Transverse colon (tissue), 3 donors: ENCODE results near the gene FANCI.

Experiments used
- POLR2A ChIP-seq: fragments of 450-650 bp; IDR thresholded peaks from one replicate; pipeline ENCODE4 v1.6.1; 2016; ENCODE audit warnings: antibody characterized with exemption, mild to moderate bottlenecking, moderate library complexity
- TF ChIP-seq, protein P1 (sequence below), 5 experiments: fragments of 200-600 bp in 3 of 5; fragments of 450-650 bp in 2 of 5; sonication (generic) in 3 of 5; IDR thresholded peaks; 1 replicate in 2 of 5; 2 replicates in 3 of 5; pipeline ENCODE4 v1.5.1; 2016 to 2017; ENCODE audit warnings: antibody characterized with exemption in 5 of 5, inconsistent platforms in 3 of 5, mild to moderate bottlenecking in 2 of 5, moderate library complexity in 1 of 5

DNA sequence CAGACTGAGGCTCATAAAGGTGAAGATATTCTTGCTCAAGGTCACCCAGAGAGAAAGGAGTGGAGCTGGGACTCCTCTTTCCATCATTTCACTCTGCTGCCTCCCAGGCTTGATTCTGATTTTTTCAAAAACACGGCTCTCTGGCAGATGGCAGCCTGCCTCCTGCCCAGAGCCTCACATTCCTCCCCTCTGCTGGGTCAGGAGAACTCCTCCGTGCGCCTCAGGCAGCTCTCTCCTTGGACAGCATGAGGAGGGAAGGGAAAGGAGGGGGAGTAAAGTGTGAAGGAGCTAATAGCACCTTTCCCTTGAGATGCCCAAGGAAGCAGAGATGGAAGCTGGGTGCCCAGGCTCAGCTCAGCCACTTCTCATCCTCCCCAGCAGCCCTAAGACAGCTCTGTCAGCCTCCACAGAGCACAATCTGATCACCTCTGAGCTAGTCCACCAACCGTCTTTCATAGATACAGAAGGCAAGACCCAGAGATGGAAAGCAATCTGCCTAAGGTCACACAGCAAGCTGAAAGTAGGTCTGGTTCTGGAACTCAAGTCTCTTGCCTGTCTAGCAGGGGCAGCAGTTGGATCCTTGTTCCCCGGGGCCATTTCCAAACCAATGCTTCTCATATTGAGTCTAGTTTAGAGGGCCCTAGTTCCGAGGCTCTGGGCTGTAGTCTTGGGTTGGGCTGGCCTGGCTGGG lies 25.9 kb upstream of the FANCI start:
- no peak for TF ChIP-seq POLR2A
- TF ChIP-seq, protein P1, sequence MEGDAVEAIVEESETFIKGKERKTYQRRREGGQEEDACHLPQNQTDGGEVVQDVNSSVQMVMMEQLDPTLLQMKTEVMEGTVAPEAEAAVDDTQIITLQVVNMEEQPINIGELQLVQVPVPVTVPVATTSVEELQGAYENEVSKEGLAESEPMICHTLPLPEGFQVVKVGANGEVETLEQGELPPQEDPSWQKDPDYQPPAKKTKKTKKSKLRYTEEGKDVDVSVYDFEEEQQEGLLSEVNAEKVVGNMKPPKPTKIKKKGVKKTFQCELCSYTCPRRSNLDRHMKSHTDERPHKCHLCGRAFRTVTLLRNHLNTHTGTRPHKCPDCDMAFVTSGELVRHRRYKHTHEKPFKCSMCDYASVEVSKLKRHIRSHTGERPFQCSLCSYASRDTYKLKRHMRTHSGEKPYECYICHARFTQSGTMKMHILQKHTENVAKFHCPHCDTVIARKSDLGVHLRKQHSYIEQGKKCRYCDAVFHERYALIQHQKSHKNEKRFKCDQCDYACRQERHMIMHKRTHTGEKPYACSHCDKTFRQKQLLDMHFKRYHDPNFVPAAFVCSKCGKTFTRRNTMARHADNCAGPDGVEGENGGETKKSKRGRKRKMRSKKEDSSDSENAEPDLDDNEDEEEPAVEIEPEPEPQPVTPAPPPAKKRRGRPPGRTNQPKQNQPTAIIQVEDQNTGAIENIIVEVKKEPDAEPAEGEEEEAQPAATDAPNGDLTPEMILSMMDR (IDR thresholded peaks at IDR 0.05): no peak
